ENCODE results near the gene MTERF4.
A peak's percentile ranks its signal among the peaks of the same experiment; 100 is the strongest.

Gene MTERF4

GRCh38 chr2:241049739-241050623, 52.1 kb downstream of the MTERF4 start:
- peak; percentile 18 for DNase-seq

GRCh38 chr2:241048949-241049343, 53.1 kb downstream of the MTERF4 start:
- DNase-seq = no peak

GRCh38 chr2:241048149-241048948, 53.7 kb downstream of the MTERF4 start:
- DNase-seq = no peak

- DNase-seq = no peak
Measured at GRCh38 chr2:241047253-241048010, 54.7 kb downstream of the MTERF4 start.
